ENCODE results near the gene DOCK2. TPM values are rescaled to one million over a fixed set of nuclear protein-coding genes. Genes with fewer than 3 reads are reported as not detected.

DOCK2 gene
- total and polyA plus RNA-seq, 9 of the 15 experiments (the other 6 are each of a cell fraction or from before 2014, with no cell fraction given): 4.5 to 42.6 (median 20.5) TPM

- TF ChIP-seq ZNF318 (IDR thresholded peaks at IDR 0.05; ENCODE audit: borderline replicate concordance in 1 of 2, low read depth in 1 of 2): no peak
Observed at GRCh38 chr5:169938439-169938838, 301.4 kb downstream of the DOCK2 start (continued).

- Histone ChIP-seq H3K27me3 (ENCODE audit: control insufficient read depth in 2 of 2, insufficient read depth in 2 of 2, low read length in 2 of 2) (peaks cover 0 to 5% of the 10 kb centered on the region in 2 experiments; a peak in 2 of 5 replicates), H3K36me3 (ENCODE audit: control insufficient read depth, insufficient read depth, low read length) (no peaks in the 10 kb centered on the region), H4K20me1 (replicated peaks; ENCODE audit: control insufficient read depth, insufficient read depth, low read length) (no peaks in the 10 kb centered on the region), H3K4me1 (replicated peaks in 1 of 2; ENCODE audit: control insufficient read depth in 2 of 2, insufficient read depth in 2 of 2, low read length in 2 of 2) (peaks cover 0 to 4% of the 10 kb centered on the region in 2 experiments; a peak in 3 of 5 replicates), H3K79me2 (ENCODE audit: control insufficient read depth, insufficient read depth, low read length) (no peaks in the 10 kb centered on the region), H2AFZ (ENCODE audit: low read depth, low read length) (no peak overlapping the region), H3K27ac (ENCODE audit: extremely low read depth, low read depth, low read length) (no peak overlapping the region), H3K4me2 (ENCODE audit: insufficient read depth, low read length) (no peak overlapping the region), H3K9me3 (replicated peaks; ENCODE audit: control insufficient read depth, insufficient read depth, low read depth, low read length) (no peaks in the 10 kb centered on the region), H3K4me3 (no peak overlapping the region), H3K9ac (ENCODE audit: insufficient read depth in 1 of 2, low read depth in 2 of 2, low read length in 2 of 2) (no peak overlapping the region), H3K9me1 (ENCODE audit: control insufficient read depth, insufficient read depth, low read length) (no peaks in the 10 kb centered on the region)
- ATAC-seq: no peak
- ChIA-PET POLR2A (no interaction called here), CTCF (ENCODE audit: low intra/inter-chr PET ratio) (no interaction called here)
- BruUV-seq (replicated peaks): no TSS peak
- no peak for FAIRE-seq
- intact Hi-C loops (cut with micrococcal nuclease): no loop called here
- no peak for DNase-seq (ENCODE audit: extremely low read depth in 1 of 4, low spot score in 3 of 4)
- 18% methylated on average over 2 of the region's 2 CpGs for WGBS (ENCODE audit: insufficient coverage, low coverage, missing lambda C conversion rate)
- in situ Hi-C loops (cut with MboI): no loop called here
- TF ChIP-seq POLR2G (IDR thresholded peaks at IDR 0.05; ENCODE audit: low read depth, low read length) (no peak), KLF6 (CRISPR knock-in tag; IDR thresholded peaks at IDR 0.05; ENCODE audit: borderline replicate concordance) (no peak), NFE2L1 (tag; IDR thresholded peaks at IDR 0.05; ENCODE audit: borderline replicate concordance, low read depth) (no peak), TRIM28 (IDR thresholded peaks at IDR 0.05) (no peak), LCOR (CRISPR knock-in tag; IDR thresholded peaks at IDR 0.05) (no peak), ZNF740 (CRISPR knock-in tag; IDR thresholded peaks at IDR 0.05) (no peak), ZNF740 (tag; IDR thresholded peaks at IDR 0.05) (no peak), PREB (CRISPR knock-in tag; IDR thresholded peaks at IDR 0.05) (no peak), SIN3A (IDR thresholded peaks at IDR 0.05; ENCODE audit: borderline replicate concordance in 2 of 2, control insufficient read depth in 1 of 2, low read depth in 2 of 2, low read length in 2 of 2) (no peak)
Observed at GRCh38 chr5:169939731-169940130, 302.7 kb downstream of the DOCK2 start.

Data from K562 (cell line).